HepG2 (cell line): ENCODE measurements around the gene SYPL1. TPM values are rescaled to one million over a fixed set of nuclear protein-coding genes. Genes with fewer than 3 reads are reported as not detected.

ENCODE experiments used
- ATAC-seq: fragments of 200-7000 bp; cut with Tn5 transposase; 3 replicates; pipeline ENCODE4 v1.9.1; 2020; ENCODE audit warnings: mild to moderate bottlenecking, moderate library complexity
- BruUV-seq: library from RNA; stranded (reverse); fragments of 400-500 nt; replicated peaks from 2 replicates; lab custom pipeline; 2021; lab: Mats Ljungman, UMichigan
- CTCF ChIA-PET: fragments of 300-600 bp; formaldehyde crosslinking; extraction: SDS; loops from one replicate; lab custom pipeline; 2021; ENCODE audit warnings: low total read pairs, inconsistent platforms, low intra/inter-chr PET ratio; lab: Yijun Ruan, JAX
- POLR2A ChIA-PET: fragments of 350-600 bp; sonication (Branson Sonifier 250); formaldehyde crosslinking; loops from one replicate; lab custom pipeline; 2020; ENCODE audit warnings: antibody characterized with exemption, inconsistent platforms; lab: Yijun Ruan, JAX
- DNase-seq: peaks from one replicate; pipeline ENCODE4 v3.0.0-alpha.2; 2015; ENCODE audit warnings: low spot score
- FAIRE-seq: peaks from 3 replicates; lab custom pipeline; 2011; peaks lifted over from hg19 to GRCh38; lab: Jason Lieb, UNC
- H2AFZ ChIP-seq: one replicate; pipeline ENCODE4 v1.6.1; 2011; ENCODE audit warnings: low read length, inconsistent platforms
- H3K27ac ChIP-seq: fragments of 300-600 bp; 3 replicates; pipeline ENCODE4 v1.8.0; 2011; ENCODE audit warnings: mixed run types, mild to moderate bottlenecking, mixed read lengths, low read length, inconsistent platforms; ENCODE audit not compliant: insufficient read depth; ENCODE audit errors: extremely low read length
- H3K27me3 ChIP-seq, 2 experiments: fragments of 200-600 bp in 1 of 2; 2 replicates in 1 of 2; 3 replicates in 1 of 2; pipeline versions ENCODE4 v1.6.0 to v1.8.0; 2011; ENCODE audit warnings: low read length in 2 of 2, mild to moderate bottlenecking in 2 of 2, moderate library complexity in 2 of 2, inconsistent platforms in 1 of 2; ENCODE audit not compliant: insufficient read depth in 2 of 2, control insufficient read depth in 1 of 2
- H3K36me3 ChIP-seq, 2 experiments: fragments of 200-600 bp in 1 of 2; replicated peaks in 1 of 2; 2 replicates in 1 of 2; 3 replicates in 1 of 2; pipeline versions ENCODE4 v1.5.1 to v1.8.0; 2011; ENCODE audit warnings: low read length in 2 of 2, inconsistent platforms in 1 of 2; ENCODE audit not compliant: insufficient read depth in 2 of 2, control insufficient read depth in 1 of 2
- H3K4me1 ChIP-seq: 2 replicates; pipeline ENCODE4 v1.5.1; 2012; ENCODE audit warnings: low read length, inconsistent platforms; ENCODE audit not compliant: insufficient read depth
- H3K4me2 ChIP-seq: 2 replicates; pipeline ENCODE4 v1.6.0; 2011; ENCODE audit warnings: low read depth, low read length, inconsistent platforms
- H3K4me3 ChIP-seq, 3 experiments: fragments of 200-600 bp in 1 of 3; sonication (generic), shearing (Covaris generic) in 1 of 3; replicated peaks in 1 of 3; 2 replicates each; pipeline ENCODE4 v1.5.1; 2011 to 2016; ENCODE audit warnings: low read length in 3 of 3, inconsistent platforms in 2 of 3, low read depth in 2 of 3, mild to moderate bottlenecking in 2 of 3, control low read depth in 1 of 3, mixed read lengths in 1 of 3; ENCODE audit not compliant: insufficient read depth in 1 of 3
- H3K79me2 ChIP-seq: one replicate; pipeline ENCODE4 v1.6.1; 2011; ENCODE audit warnings: low read length, inconsistent platforms; ENCODE audit not compliant: insufficient read depth
- H3K9ac ChIP-seq: 2 replicates; pipeline ENCODE4 v1.6.0; 2011; ENCODE audit warnings: mild to moderate bottlenecking, low read depth, low read length, inconsistent platforms; ENCODE audit not compliant: insufficient read depth
- H3K9me3 ChIP-seq: 2 replicates; pipeline ENCODE4 v1.5.1; 2012; ENCODE audit warnings: mild to moderate bottlenecking, low read length
- H4K20me1 ChIP-seq: 2 replicates; pipeline ENCODE4 v1.6.0; 2011; ENCODE audit warnings: inconsistent platforms, mild to moderate bottlenecking, low read length, moderate library complexity; ENCODE audit not compliant: insufficient read depth
- CEBPG ChIP-seq: IDR thresholded peaks from 2 replicates; pipeline ENCODE4 v1.6.1; 2016
- CENPT ChIP-seq: sonication (generic); formaldehyde crosslinking; IDR thresholded peaks from 2 replicates; pipeline ENCODE4 v1.8.0; 2022; ENCODE audit warnings: low read depth, mild to moderate bottlenecking, moderate library complexity, missing genetic modification reagents
- EED ChIP-seq: sonication (generic); formaldehyde crosslinking; IDR thresholded peaks from 2 replicates; pipeline ENCODE4 v1.5.0; 2020; ENCODE audit warnings: mild to moderate bottlenecking, missing genetic modification reagents
- KMT2A ChIP-seq: sonication (generic); formaldehyde crosslinking; IDR thresholded peaks from 2 replicates; pipeline ENCODE4 v1.4.0; 2020; ENCODE audit warnings: missing genetic modification reagents
- NONO ChIP-seq, 2 experiments: fragments of 450-650 bp in 1 of 2; sonication (generic) in 1 of 2; formaldehyde crosslinking in 1 of 2; IDR thresholded peaks in 1 of 2; conservative IDR thresholded peaks in 1 of 2; 2 replicates each; pipeline versions ENCODE4 v1.6.1 to v1.8.0; 2017 to 2022; ENCODE audit warnings: mild to moderate bottlenecking in 1 of 2, missing genetic modification reagents in 1 of 2, moderate library complexity in 1 of 2
- TAF15 ChIP-seq: fragments of 200-400 bp; formaldehyde crosslinking; IDR thresholded peaks from one replicate; pipeline ENCODE4 v1.6.1; 2018; ENCODE audit warnings: mild to moderate bottlenecking, low read depth, low read length; ENCODE audit not compliant: poor library complexity, severe bottlenecking
- TEAD3 ChIP-seq: optimal IDR thresholded peaks from 2 replicates; pipeline ENCODE3; 2016; ENCODE audit warnings: borderline replicate concordance
- TERF1 ChIP-seq: sonication (generic); formaldehyde crosslinking; IDR thresholded peaks from 2 replicates; pipeline ENCODE4 v1.8.0; 2022; ENCODE audit warnings: mild to moderate bottlenecking, missing genetic modification reagents, moderate library complexity
- ZNF230 ChIP-seq: sonication (generic); formaldehyde crosslinking; IDR thresholded peaks from 2 replicates; pipeline ENCODE4 v1.4.0; 2020; ENCODE audit warnings: mild to moderate bottlenecking, missing genetic modification reagents
- ZNF563 ChIP-seq: sonication (generic); formaldehyde crosslinking; IDR thresholded peaks from 2 replicates; pipeline ENCODE4 v1.8.0; 2022; ENCODE audit warnings: mild to moderate bottlenecking, moderate library complexity, missing genetic modification reagents
- ZNF629 ChIP-seq: sonication (generic); formaldehyde crosslinking; conservative IDR thresholded peaks from 2 replicates; pipeline ENCODE4 v1.5.0; 2020; ENCODE audit warnings: missing genetic modification reagents
- WGBS: methylation state at CpG from one replicate; pipeline ENCODE4 v1.1.6; 2017; ENCODE audit warnings: low lambda C conversion rate; 5-methylcytosine and 5-hydroxymethylcytosine counted together
- in situ Hi-C: cut with HindIII; loops from 2 replicates; pipeline ENCODE4 v1.10.0; 2017; ENCODE audit warnings: low pct_unique_long_range_greater_than_20kb; ENCODE audit not compliant: extremely low pct_ligation_motif_present
- intact Hi-C: fragments of 100-400 bp; cut with micrococcal nuclease; formaldehyde crosslinking; loops from one replicate; pipeline ENCODE4 v1.10.0; 2022; ENCODE audit not compliant: unreplicated experiment
- polyA plus RNA-seq, 8 experiments: library from polyadenylated mRNA; depleted of rRNA in 3 of 8; stranded (reverse) in 7 of 8; unstranded in 1 of 8; fragments of >200 nt; fragmentation: Illumina TruSeq in 4 of 8; extraction: Trizol in 4 of 8; gene quantifications; 2 replicates each; pipeline versions ENCODE4 v1.2.1 to v1.2.3, GENCODE V29; 2011 to 2016; ENCODE audit warnings: low read depth in 4 of 8, missing spikeins in 1 of 8, mixed read lengths in 1 of 8; ENCODE audit not compliant: insufficient read depth in 1 of 8
- total RNA-seq, 5 experiments: library from RNA; depleted of rRNA; stranded (reverse); fragments of >200 nt; fragmentation: Illumina TruSeq; extraction: Trizol; gene quantifications; 2 replicates each; pipeline ENCODE4 v1.2.3, GENCODE V29; 2016; ENCODE audit warnings: low read depth in 1 of 5
- TF ChIP-seq, protein P1 (sequence below): sonication (generic); formaldehyde crosslinking; IDR thresholded peaks from 2 replicates; pipeline ENCODE4 v1.4.0; 2020; ENCODE audit warnings: missing genetic modification reagents, borderline replicate concordance

SYPL1 gene
- total and polyA plus RNA-seq, 2 of the 13 experiments (the other 11 are each of a cell fraction or from before 2014, with no cell fraction given): 27.5 to 40.2 TPM

DNA sequence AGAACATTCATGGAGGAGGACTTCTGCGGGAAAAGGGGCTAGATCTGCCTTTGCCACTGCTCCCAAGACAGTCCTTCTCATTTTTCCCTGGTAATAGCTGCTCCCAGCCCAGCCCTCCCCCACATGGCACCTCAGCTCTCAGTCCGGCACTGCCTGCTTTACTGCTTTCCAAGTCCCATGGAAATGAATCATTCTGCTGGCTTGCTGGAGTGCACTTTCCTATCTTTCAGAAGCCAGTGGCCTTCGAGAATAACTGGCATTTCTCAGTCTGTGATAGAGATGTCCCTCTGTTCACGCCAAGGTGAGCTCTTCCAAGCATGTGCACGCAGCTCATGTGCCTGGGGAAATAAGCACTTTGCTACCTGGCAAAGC, 61.4 kb downstream of the SYPL1 start:
- Histone ChIP-seq H4K20me1 (no peaks in the 10 kb centered on the region), H3K4me2 (peak overlapping the region; percentile 50), H3K4me3 (peak overlapping the region in 1 of 3 experiments; percentile 26; a peak in 1 of 6 replicates), H3K79me2 (no peaks in the 10 kb centered on the region), H3K4me1 (peaks cover 17% of the 10 kb centered on the region)
- DNase-seq: no peak
- in situ Hi-C loops: no loop called here
- TF ChIP-seq ZNF230 (CRISPR knock-in tag): no peak
- TF ChIP-seq, all 625 proteins: peak for 0
- H3K27me3 ChIP-seq: peaks cover 0 to 28% of the 10 kb centered on the region in 2 experiments
- H3K9me3 ChIP-seq: no peaks in the 10 kb centered on the region
- H3K36me3 ChIP-seq: no peaks in the 10 kb centered on the region
- CTCF ChIA-PET: no interaction called here
- BruUV-seq: no TSS peak
- no peak overlapping the region for H3K27ac ChIP-seq
- no peak overlapping the region for H3K9ac ChIP-seq
- FAIRE-seq: no peak
- no peak overlapping the region for H2AFZ ChIP-seq
- intact Hi-C loops: loop anchor here (10.0 kb wide), 1 partner anchor 414 kb away; no protein-coding TSS in a partner anchor
- ATAC-seq: peak; percentile 17
- POLR2A ChIA-PET: no interaction called here
- 23% methylated on average over 4 of the region's 5 CpGs for WGBS

GRCh38 chr7:106050002-106050745, 61.9 kb downstream of the SYPL1 start:
- H2AFZ ChIP-seq: no peak overlapping the region
- no peaks in the 10 kb centered on the region for H3K36me3 ChIP-seq
- FAIRE-seq (peak; percentile 88), ATAC-seq (peak; percentile 96), DNase-seq (peak; percentile 79)
- POLR2A ChIA-PET: no interaction called here
- intact Hi-C loops (loop anchor here (10.0 kb wide), 1 partner anchor 415 kb away; no protein-coding TSS in a partner anchor), in situ Hi-C loops (no loop called here)
- no peaks in the 10 kb centered on the region for H3K9me3 ChIP-seq
- BruUV-seq: no TSS peak
- H3K4me1 ChIP-seq: peaks cover 17% of the 10 kb centered on the region
- H3K4me3 ChIP-seq: peak overlapping the region in 1 of 3 experiments; percentile 26; a peak in 1 of 6 replicates
- CTCF ChIA-PET: no interaction called here
- no peaks in the 10 kb centered on the region for H4K20me1 ChIP-seq
- WGBS: 15% methylated on average over 7 of the region's 13 CpGs
- H3K27ac ChIP-seq: no peak overlapping the region
- H3K9ac ChIP-seq: no peak overlapping the region
- H3K79me2 ChIP-seq: no peaks in the 10 kb centered on the region
- peak overlapping the region; percentile 50 for H3K4me2 ChIP-seq
- H3K27me3 ChIP-seq: peaks cover 0 to 25% of the 10 kb centered on the region in 2 experiments
- TF ChIP-seq TERF1 (CRISPR knock-in tag): no peak
- TF ChIP-seq KMT2A (CRISPR knock-in tag): no peak
- TF ChIP-seq TAF15: no peak
- no peak for TF ChIP-seq NONO (IDR thresholded peaks at IDR 0.05)
- TF ChIP-seq NONO (CRISPR knock-in tag; conservative IDR thresholded peaks at IDR 0.05): peak; percentile 30; the same call in 1 of the 2 replicates
- no peak for TF ChIP-seq EED (CRISPR knock-in tag)
- TF ChIP-seq TEAD3 (CRISPR knock-in tag): peak; percentile 63
- TF ChIP-seq ZNF629: no peak
- TF ChIP-seq ZNF563 (CRISPR knock-in tag): no peak
- TF ChIP-seq CEBPG: peak; percentile 92
- no peak for TF ChIP-seq CENPT (CRISPR knock-in tag)
- TF ChIP-seq, protein P1, sequence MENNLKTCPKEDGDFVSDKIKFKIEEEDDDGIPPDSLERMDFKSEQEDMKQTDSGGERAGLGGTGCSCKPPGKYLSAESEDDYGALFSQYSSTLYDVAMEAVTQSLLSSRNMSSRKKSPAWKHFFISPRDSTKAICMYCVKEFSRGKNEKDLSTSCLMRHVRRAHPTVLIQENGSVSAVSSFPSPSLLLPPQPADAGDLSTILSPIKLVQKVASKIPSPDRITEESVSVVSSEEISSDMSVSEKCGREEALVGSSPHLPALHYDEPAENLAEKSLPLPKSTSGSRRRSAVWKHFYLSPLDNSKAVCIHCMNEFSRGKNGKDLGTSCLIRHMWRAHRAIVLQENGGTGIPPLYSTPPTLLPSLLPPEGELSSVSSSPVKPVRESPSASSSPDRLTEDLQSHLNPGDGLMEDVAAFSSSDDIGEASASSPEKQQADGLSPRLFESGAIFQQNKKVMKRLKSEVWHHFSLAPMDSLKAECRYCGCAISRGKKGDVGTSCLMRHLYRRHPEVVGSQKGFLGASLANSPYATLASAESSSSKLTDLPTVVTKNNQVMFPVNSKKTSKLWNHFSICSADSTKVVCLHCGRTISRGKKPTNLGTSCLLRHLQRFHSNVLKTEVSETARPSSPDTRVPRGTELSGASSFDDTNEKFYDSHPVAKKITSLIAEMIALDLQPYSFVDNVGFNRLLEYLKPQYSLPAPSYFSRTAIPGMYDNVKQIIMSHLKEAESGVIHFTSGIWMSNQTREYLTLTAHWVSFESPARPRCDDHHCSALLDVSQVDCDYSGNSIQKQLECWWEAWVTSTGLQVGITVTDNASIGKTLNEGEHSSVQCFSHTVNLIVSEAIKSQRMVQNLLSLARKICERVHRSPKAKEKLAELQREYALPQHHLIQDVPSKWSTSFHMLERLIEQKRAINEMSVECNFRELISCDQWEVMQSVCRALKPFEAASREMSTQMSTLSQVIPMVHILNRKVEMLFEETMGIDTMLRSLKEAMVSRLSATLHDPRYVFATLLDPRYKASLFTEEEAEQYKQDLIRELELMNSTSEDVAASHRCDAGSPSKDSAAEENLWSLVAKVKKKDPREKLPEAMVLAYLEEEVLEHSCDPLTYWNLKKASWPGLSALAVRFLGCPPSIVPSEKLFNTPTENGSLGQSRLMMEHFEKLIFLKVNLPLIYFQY (CRISPR knock-in tag): 0 out of 2 replicates have a peak, but pooled peaks have one; percentile 36
